Panc1 (cell line): ENCODE measurements around the gene METTL1. TPM values are rescaled to one million over a fixed set of nuclear protein-coding genes. Genes with fewer than 3 reads are reported as not detected.
A peak's percentile ranks its signal among the peaks of the same experiment; 100 is the strongest.

ENCODE experiments used
- ATAC-seq: fragments of 200-7000 bp; cut with Tn5 transposase; 2 replicates; pipeline ENCODE4 v1.9.1; 2020; ENCODE audit warnings: mild to moderate bottlenecking, moderate library complexity
- BruUV-seq: library from RNA; stranded (reverse); fragments of 400-500 nt; replicated peaks from 2 replicates; lab custom pipeline; 2021; lab: Mats Ljungman, UMichigan
- CTCF ChIA-PET: fragments of 300-600 bp; sonication (Branson Sonifier 250); formaldehyde crosslinking; loops from one replicate; lab custom pipeline; 2022; ENCODE audit warnings: antibody characterized with exemption; lab: Charles Lee
- POLR2A ChIA-PET: fragments of 300-600 bp; sonication (Branson Sonifier 250); formaldehyde crosslinking; loops from one replicate; lab custom pipeline; 2022; ENCODE audit warnings: antibody characterized with exemption; lab: Charles Lee
- DNase-seq: peaks from one replicate; pipeline ENCODE4 v3.0.0-alpha.2; 2010; ENCODE audit warnings: low read depth, low spot score
- H3K27ac ChIP-seq: 2 replicates; pipeline ENCODE4 v1.5.1; 2011; ENCODE audit warnings: mild to moderate bottlenecking, low read length, inconsistent platforms
- H3K27me3 ChIP-seq: fragments of 200-500 bp; sonication (Bioruptor generic); 2 replicates; pipeline ENCODE4 v1.6.0; 2014; ENCODE audit warnings: low read length, inconsistent platforms; ENCODE audit not compliant: control insufficient read depth, insufficient read depth
- H3K36me3 ChIP-seq: fragments of 200-500 bp; sonication (Bioruptor generic); 2 replicates; pipeline ENCODE4 v1.5.1; 2014; ENCODE audit warnings: inconsistent platforms, mild to moderate bottlenecking, low read length, moderate library complexity; ENCODE audit not compliant: control insufficient read depth, insufficient read depth
- H3K4me1 ChIP-seq: 2 replicates; pipeline ENCODE4 v1.5.1; 2011; ENCODE audit warnings: inconsistent platforms, mild to moderate bottlenecking, low read length, moderate library complexity; ENCODE audit not compliant: control insufficient read depth, insufficient read depth
- H3K4me3 ChIP-seq, 2 experiments: 2 replicates each; pipeline ENCODE4 v1.5.1; 2011 to 2012; ENCODE audit warnings: low read depth in 2 of 2, low read length in 2 of 2, mild to moderate bottlenecking in 2 of 2, inconsistent platforms in 1 of 2, moderate library complexity in 1 of 2
- H3K9me3 ChIP-seq: fragments of 200-500 bp; sonication (Bioruptor generic); 2 replicates; pipeline ENCODE4 v1.5.1; 2014; ENCODE audit warnings: low read depth, mild to moderate bottlenecking, inconsistent platforms, low read length, moderate library complexity; ENCODE audit not compliant: control insufficient read depth, insufficient read depth
- CTCF ChIP-seq: fragments of 450-650 bp; IDR thresholded peaks from 2 replicates; pipeline ENCODE4 v1.5.1; 2017; ENCODE audit warnings: mild to moderate bottlenecking
- POLR2AphosphoS5 ChIP-seq: IDR thresholded peaks from 2 replicates; pipeline ENCODE4 v1.6.1; 2012; ENCODE audit warnings: mild to moderate bottlenecking, low read depth, low read length, moderate library complexity
- REST ChIP-seq, 2 experiments: IDR thresholded peaks; 2 replicates each; pipeline ENCODE4 v1.6.1; 2011 to 2012; ENCODE audit warnings: low read depth in 2 of 2, control low read depth in 1 of 2, low read length in 1 of 2, mild to moderate bottlenecking in 1 of 2, moderate library complexity in 1 of 2; ENCODE audit not compliant: insufficient read depth in 1 of 2
- SIN3A ChIP-seq: IDR thresholded peaks from 2 replicates; pipeline ENCODE4 v1.6.1; 2012; ENCODE audit warnings: low read depth, mild to moderate bottlenecking, low read length, moderate library complexity, borderline replicate concordance; ENCODE audit not compliant: insufficient read depth
- TCF7L2 ChIP-seq: IDR thresholded peaks from 2 replicates; pipeline ENCODE4 v1.6.1; 2011; ENCODE audit warnings: mild to moderate bottlenecking, low read depth, low read length, inconsistent platforms
- in situ Hi-C: cut with HindIII; loops from 2 replicates; pipeline ENCODE4 v1.10.0; 2016; ENCODE audit warnings: low sequenced_read_pairs, low pct_unique_long_range_greater_than_20kb
- intact Hi-C: fragments of 100-400 bp; cut with micrococcal nuclease; formaldehyde crosslinking; loops from one replicate; pipeline ENCODE4 v1.10.0; 2022; ENCODE audit not compliant: unreplicated experiment
- total RNA-seq: library from RNA; stranded (reverse); gene quantifications from one replicate; pipeline ENCODE4 v1.2.1, GENCODE V29; 2021; ENCODE audit not compliant: unreplicated experiment

The METTL1 gene
- total RNA-seq, 1 experiment from 2014 or later = 46.5 TPM

GRCh38 chr12:57765003-57765697 is 6.8 kb downstream of the METTL1 start:
- Histone ChIP-seq H3K9me3 (no peaks in the 10 kb centered on the region), H3K4me1 (peaks cover 15% of the 10 kb centered on the region), H3K36me3 (no peaks in the 10 kb centered on the region; the same call in 1 of the 2 replicates), H3K4me3 (peak overlapping the region; percentile 37 to 57), H3K27me3 (peaks cover 4% of the 10 kb centered on the region; the same call in 1 of the 2 replicates), H3K27ac (peak overlapping the region; percentile 64)
- no TSS peak for BruUV-seq
- 0 out of 4 replicates have a peak, but pooled peaks of 1 of the 2 experiments have one; percentile 14 for TF ChIP-seq REST (IDR thresholded peaks at IDR 0.05; ENCODE audit: insufficient read depth in 1 of 2, low read depth in 2 of 2, low read length in 1 of 2)
- TF ChIP-seq TCF7L2 = no peak
- peak; percentile 89 for TF ChIP-seq CTCF
- no peak for TF ChIP-seq SIN3A
- TF ChIP-seq POLR2AphosphoS5 = no peak
- no peak for DNase-seq
- in situ Hi-C loops (no loop called here), intact Hi-C loops (no loop called here)
- ATAC-seq = peak; percentile 74
- ChIA-PET CTCF (no interaction called here), POLR2A (no interaction called here)

- Histone ChIP-seq H3K4me3 (peak overlapping the region; percentile 37 to 57), H3K27me3 (peaks cover 4% of the 10 kb centered on the region; the same call in 1 of the 2 replicates), H3K4me1 (peaks cover 15% of the 10 kb centered on the region), H3K9me3 (no peaks in the 10 kb centered on the region), H3K36me3 (no peaks in the 10 kb centered on the region; the same call in 1 of the 2 replicates), H3K27ac (peak overlapping the region; percentile 64)
- no TSS peak for BruUV-seq
- ATAC-seq = no peak
- ChIA-PET CTCF (no interaction called here), POLR2A (no interaction called here)
- intact Hi-C loops (no loop called here), in situ Hi-C loops (no loop called here)
- TF ChIP-seq POLR2AphosphoS5 (no peak), SIN3A (no peak), REST (IDR thresholded peaks at IDR 0.05; ENCODE audit: insufficient read depth in 1 of 2, low read depth in 2 of 2, low read length in 1 of 2) (no peak), CTCF (no peak), TCF7L2 (no peak)
- no peak for DNase-seq
Observed at GRCh38 chr12:57764662-57765002, 7.3 kb downstream of the METTL1 start.
